ENCODE measurements around the gene NT5DC2.

DNA sequence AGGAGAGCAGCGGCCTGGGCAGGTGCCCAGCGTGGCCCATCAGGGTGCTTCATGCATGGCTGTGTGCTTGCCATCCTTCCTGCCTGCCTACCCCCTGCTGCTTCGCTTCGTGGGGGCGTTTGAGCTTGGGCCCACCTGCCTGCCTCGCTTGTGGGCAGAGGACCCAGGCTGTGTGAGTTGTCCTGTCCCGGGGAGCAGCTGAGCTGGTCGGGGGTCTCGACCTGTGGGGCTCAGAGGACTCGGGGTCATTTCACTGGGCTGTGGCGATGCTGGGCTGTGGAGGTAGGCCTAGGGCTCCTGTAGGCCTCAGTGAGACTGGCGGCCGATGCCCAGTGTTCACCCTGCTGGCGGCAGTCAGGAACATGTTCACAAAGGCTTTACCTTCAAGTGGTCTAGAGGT, 50.6 kb downstream of the NT5DC2 start:
- TF ChIP-seq, protein P1, sequence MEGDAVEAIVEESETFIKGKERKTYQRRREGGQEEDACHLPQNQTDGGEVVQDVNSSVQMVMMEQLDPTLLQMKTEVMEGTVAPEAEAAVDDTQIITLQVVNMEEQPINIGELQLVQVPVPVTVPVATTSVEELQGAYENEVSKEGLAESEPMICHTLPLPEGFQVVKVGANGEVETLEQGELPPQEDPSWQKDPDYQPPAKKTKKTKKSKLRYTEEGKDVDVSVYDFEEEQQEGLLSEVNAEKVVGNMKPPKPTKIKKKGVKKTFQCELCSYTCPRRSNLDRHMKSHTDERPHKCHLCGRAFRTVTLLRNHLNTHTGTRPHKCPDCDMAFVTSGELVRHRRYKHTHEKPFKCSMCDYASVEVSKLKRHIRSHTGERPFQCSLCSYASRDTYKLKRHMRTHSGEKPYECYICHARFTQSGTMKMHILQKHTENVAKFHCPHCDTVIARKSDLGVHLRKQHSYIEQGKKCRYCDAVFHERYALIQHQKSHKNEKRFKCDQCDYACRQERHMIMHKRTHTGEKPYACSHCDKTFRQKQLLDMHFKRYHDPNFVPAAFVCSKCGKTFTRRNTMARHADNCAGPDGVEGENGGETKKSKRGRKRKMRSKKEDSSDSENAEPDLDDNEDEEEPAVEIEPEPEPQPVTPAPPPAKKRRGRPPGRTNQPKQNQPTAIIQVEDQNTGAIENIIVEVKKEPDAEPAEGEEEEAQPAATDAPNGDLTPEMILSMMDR (IDR thresholded peaks at IDR 0.05; ENCODE audit: low read depth, low read length), result no peak
- TF ChIP-seq EZH2phosphoT487 (IDR thresholded peaks at IDR 0.05; ENCODE audit: low read depth), result no peak

Data from OCI-LY3 (cell line).